Measurements from ENCODE around the gene KRT26. TPM values are rescaled to one million over a fixed set of nuclear protein-coding genes. Genes with fewer than 3 reads are reported as not detected.

The KRT26 gene
- total and polyA plus RNA-seq, 2 of the 13 experiments (the other 11 are each of a cell fraction or from before 2014, with no cell fraction given) = not detected

GRCh38 chr17:40777971-40778370 is 6.0 kb upstream of the KRT26 start:
- DNase-seq (ENCODE audit: low spot score) (no peak), FAIRE-seq (no peak), ATAC-seq (no peak)
- Histone ChIP-seq H2AFZ (ENCODE audit: low read length) (no peak overlapping the region), H3K9ac (ENCODE audit: insufficient read depth, low read depth, low read length) (no peak overlapping the region), H3K27me3 (ENCODE audit: control insufficient read depth in 1 of 2, insufficient read depth in 2 of 2, low read length in 2 of 2) (peaks cover 0 to 34% of the 10 kb centered on the region in 2 experiments; a peak in 3 of 5 replicates), H3K27ac (ENCODE audit: extremely low read length, insufficient read depth, low read length) (no peak overlapping the region), H3K9me3 (ENCODE audit: low read length) (no peaks in the 10 kb centered on the region), H3K79me2 (ENCODE audit: insufficient read depth, low read length) (no peaks in the 10 kb centered on the region), H3K4me1 (ENCODE audit: insufficient read depth, low read length) (0 out of 2 replicates have a peak, but pooled peaks cover 8% of the 10 kb centered on the region), H3K36me3 (replicated peaks in 1 of 2; ENCODE audit: control insufficient read depth in 1 of 2, insufficient read depth in 2 of 2, low read length in 2 of 2) (no peaks in the 10 kb centered on the region), H4K20me1 (ENCODE audit: insufficient read depth, low read length) (no peaks in the 10 kb centered on the region), H3K4me3 (replicated peaks in 1 of 3; ENCODE audit: insufficient read depth in 1 of 3, low read depth in 2 of 3, low read length in 3 of 3) (no peak overlapping the region), H3K4me2 (ENCODE audit: low read depth, low read length) (no peak overlapping the region)
- intact Hi-C loops (cut with micrococcal nuclease; ENCODE audit: unreplicated experiment) = no loop called here
- POLR2A ChIA-PET = no interaction called here
- WGBS (ENCODE audit: low lambda C conversion rate) = 16% methylated on average over 3 of the region's 3 CpGs
- CTCF ChIA-PET (ENCODE audit: low intra/inter-chr PET ratio, low total read pairs) = no interaction called here
- in situ Hi-C loops (cut with HindIII; ENCODE audit: extremely low pct_ligation_motif_present, low pct_unique_long_range_greater_than_20kb) = no loop called here
- no TSS peak for BruUV-seq (replicated peaks)
- no peak for TF ChIP-seq DNMT3B (CRISPR knock-in tag; conservative IDR thresholded peaks at IDR 0.05)
- TF ChIP-seq SKI (IDR thresholded peaks at IDR 0.05; ENCODE audit: partially characterized antibody) = no peak
- no peak for TF ChIP-seq TBX3 (IDR thresholded peaks at IDR 0.05; ENCODE audit: borderline replicate concordance)
- no peak for TF ChIP-seq HOXA9 (CRISPR knock-in tag; IDR thresholded peaks at IDR 0.05; ENCODE audit: borderline replicate concordance)
- no peak for TF ChIP-seq ZNF777 (CRISPR knock-in tag; IDR thresholded peaks at IDR 0.05)
- TF ChIP-seq ZNF766 (CRISPR knock-in tag; IDR thresholded peaks at IDR 0.05; ENCODE audit: borderline replicate concordance) = no peak
- TF ChIP-seq SMYD3 (CRISPR knock-in tag; IDR thresholded peaks at IDR 0.05) = no peak
- TF ChIP-seq SPEN (CRISPR knock-in tag; IDR thresholded peaks at IDR 0.05; ENCODE audit: low read depth) = no peak
- TF ChIP-seq MTA1 (CRISPR knock-in tag; IDR thresholded peaks at IDR 0.05; ENCODE audit: borderline replicate concordance) = no peak
- TF ChIP-seq MAX (IDR thresholded peaks at IDR 0.05) = no peak
- no peak for TF ChIP-seq ZBTB40 (IDR thresholded peaks at IDR 0.05)
- no peak for TF ChIP-seq ZBTB40 (CRISPR knock-in tag; IDR thresholded peaks at IDR 0.05)
- no peak for TF ChIP-seq KDM5B (CRISPR knock-in tag; IDR thresholded peaks at IDR 0.05; ENCODE audit: borderline replicate concordance)
- no peak for TF ChIP-seq NAIF1 (CRISPR knock-in tag; IDR thresholded peaks at IDR 0.05; ENCODE audit: borderline replicate concordance)
- TF ChIP-seq ZNF414 (CRISPR knock-in tag; IDR thresholded peaks at IDR 0.05) = no peak
